H7 (cell line): ENCODE data around the gene GLOD4. TPM values are rescaled to one million over a fixed set of nuclear protein-coding genes. Genes with fewer than 3 reads are reported as not detected.
"Not testable (repeated sequence)": the region's sequence is repeated elsewhere in the genome, so short reads cannot be mapped to it uniquely, and the experiment has no call there.

Source experiments
- DNase-seq: peaks from one replicate; pipeline ENCODE4 v3.0.0; 2012
- H3K27me3 ChIP-seq: 2 replicates; pipeline ENCODE4 v1.6.0; 2011; ENCODE audit warnings: mild to moderate bottlenecking, low read length; ENCODE audit not compliant: control insufficient read depth, insufficient read depth
- H3K36me3 ChIP-seq: replicated peaks from 2 replicates; pipeline ENCODE4 v1.5.1; 2011; ENCODE audit warnings: low read length; ENCODE audit not compliant: control insufficient read depth, insufficient read depth
- H3K4me3 ChIP-seq: 2 replicates; pipeline ENCODE4 v1.5.1; 2011; ENCODE audit warnings: low read depth, mild to moderate bottlenecking, control low read depth, low read length, moderate library complexity; ENCODE audit not compliant: insufficient read depth
- total RNA-seq: library from RNA; depleted of rRNA; stranded (reverse); fragments of >200 nt; shearing (Covaris generic); gene quantifications from 2 replicates; pipeline ENCODE4 v1.2.3, GENCODE V29; 2014

GLOD4 gene
- total RNA-seq, 1 experiment from 2014 or later = 60.8 TPM

DNA sequence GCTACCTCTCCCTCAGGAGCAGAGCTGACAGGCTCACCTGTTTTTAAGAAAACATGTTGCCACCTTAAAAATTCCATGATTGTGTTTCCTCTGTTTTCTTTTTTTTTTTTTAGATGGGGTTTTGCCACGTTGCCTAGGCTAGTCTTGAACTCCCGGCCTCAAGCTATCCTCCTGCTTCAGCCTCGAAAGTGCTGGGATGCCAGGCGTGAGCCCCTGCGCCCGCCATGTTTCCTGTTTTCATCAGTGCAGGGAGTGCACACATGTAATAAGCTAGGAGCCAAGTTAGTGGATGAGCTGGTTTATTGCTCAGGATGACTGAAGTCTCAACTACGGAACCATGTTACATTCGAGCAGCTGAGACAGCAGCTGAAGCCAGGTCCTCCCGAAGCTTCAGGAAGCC, 13.6 kb upstream of the GLOD4 start:
- no peak for DNase-seq
- Histone ChIP-seq H3K36me3 (peaks cover 13% of the 10 kb centered on the region), H3K27me3 (no peaks in the 10 kb centered on the region), H3K4me3 (no peak overlapping the region)

DNA sequence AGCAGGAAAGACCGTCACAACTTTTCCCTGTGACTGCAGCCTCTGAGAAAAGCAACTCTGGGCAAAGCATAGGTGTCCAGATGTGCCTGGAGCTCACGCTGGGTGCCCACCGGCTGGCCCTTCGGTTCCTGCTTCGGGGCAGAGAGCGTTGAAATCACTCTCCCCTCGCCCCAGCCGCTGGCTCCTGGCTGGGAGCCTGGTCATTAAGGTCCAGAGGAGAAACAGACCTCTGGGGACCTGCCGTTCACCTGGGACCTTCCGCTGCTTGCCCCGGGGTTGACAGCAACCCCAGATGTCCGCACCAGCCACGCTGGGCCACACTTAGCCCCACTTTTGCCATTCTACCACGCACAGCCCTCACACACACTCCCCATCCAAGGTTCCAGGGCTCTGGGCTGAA, 13.2 kb upstream of the GLOD4 start:
- H3K27me3 ChIP-seq = no peaks in the 10 kb centered on the region
- DNase-seq = no peak
- no peak overlapping the region for H3K4me3 ChIP-seq
- H3K36me3 ChIP-seq = peaks cover 13% of the 10 kb centered on the region

GRCh38 chr17:794876-795275, 12.8 kb upstream of the GLOD4 start:
- Histone ChIP-seq H3K27me3 (no peaks in the 10 kb centered on the region), H3K36me3 (peaks cover 11% of the 10 kb centered on the region), H3K4me3 (no peak overlapping the region)
- DNase-seq = peak; percentile 94

DNA sequence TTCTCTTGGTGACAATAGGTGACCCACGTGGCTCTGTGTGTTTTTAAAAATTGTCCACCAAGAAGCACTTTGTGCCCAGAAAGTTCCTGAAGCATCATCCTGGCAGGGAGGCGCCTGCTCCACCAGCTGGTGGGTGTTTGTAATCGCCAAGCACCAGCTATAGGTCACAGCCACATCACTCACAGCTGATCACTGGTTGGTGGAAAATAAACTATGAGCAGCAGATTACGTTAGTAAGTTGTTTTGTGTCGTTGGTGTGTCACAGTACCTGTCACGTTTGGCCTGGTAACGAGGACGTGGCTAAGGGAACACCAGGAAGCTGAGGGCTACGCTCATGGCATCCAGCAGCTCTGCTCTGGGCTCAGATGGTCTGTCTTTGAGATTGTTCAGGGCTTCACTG, 10.2 kb upstream of the GLOD4 start:
- Histone ChIP-seq H3K27me3 (no peaks in the 10 kb centered on the region), H3K36me3 (peaks cover 13% of the 10 kb centered on the region), H3K4me3 (no peak overlapping the region)
- DNase-seq = peak; percentile 59

DNA sequence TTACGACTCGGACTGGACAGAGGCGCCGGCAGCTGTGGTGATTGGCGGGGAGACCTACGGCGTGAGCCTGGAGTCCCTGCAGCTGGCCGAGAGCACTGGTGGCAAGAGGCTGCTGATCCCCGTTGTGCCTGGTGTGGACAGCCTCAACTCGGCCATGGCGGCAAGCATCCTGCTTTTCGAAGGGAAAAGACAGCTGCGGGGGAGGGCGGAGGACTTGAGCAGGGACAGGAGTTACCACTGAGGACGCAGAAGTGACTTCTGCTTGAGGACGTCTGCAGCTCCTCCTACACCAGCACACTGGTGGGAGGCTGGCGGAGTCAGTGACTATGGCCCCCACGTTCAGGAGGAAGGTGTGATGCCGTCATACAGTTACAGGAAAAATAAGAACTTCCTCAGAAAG, 9.7 kb upstream of the GLOD4 start:
- no peak for DNase-seq
- H3K4me3 ChIP-seq = no peak overlapping the region
- H3K36me3 ChIP-seq = peaks cover 12% of the 10 kb centered on the region
- H3K27me3 ChIP-seq = no peaks in the 10 kb centered on the region

DNA sequence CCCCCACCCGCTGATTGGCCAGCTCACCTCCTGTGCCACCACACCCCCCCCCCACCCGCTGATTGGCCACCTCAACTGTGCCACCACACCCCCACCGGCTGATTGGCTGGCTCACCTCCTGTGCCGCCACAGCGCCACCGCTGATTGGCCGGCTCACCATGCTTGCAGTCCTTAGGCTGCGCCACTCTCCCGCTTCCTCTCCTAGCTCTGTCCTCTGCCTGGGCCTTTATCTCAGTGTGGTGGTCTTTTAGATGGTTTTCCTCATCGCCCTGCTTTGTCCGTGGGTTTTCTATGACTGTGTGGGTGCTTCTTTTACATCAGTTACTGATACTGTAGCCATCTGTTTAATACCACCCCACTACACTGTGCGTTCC, 8.8 kb upstream of the GLOD4 start:
- H3K36me3 ChIP-seq = peaks cover 11% of the 10 kb centered on the region
- peak; percentile 73 for DNase-seq
- not testable (repeated sequence) for H3K4me3 ChIP-seq, H3K27me3 ChIP-seq

- peak; percentile 85 for DNase-seq
- H3K27me3 ChIP-seq, H3K4me3 ChIP-seq: not testable (repeated sequence)
- H3K36me3 ChIP-seq = peaks cover 11% of the 10 kb centered on the region
Measured at GRCh38 chr17:789931-790873, 8.1 kb upstream of the GLOD4 start.

DNA sequence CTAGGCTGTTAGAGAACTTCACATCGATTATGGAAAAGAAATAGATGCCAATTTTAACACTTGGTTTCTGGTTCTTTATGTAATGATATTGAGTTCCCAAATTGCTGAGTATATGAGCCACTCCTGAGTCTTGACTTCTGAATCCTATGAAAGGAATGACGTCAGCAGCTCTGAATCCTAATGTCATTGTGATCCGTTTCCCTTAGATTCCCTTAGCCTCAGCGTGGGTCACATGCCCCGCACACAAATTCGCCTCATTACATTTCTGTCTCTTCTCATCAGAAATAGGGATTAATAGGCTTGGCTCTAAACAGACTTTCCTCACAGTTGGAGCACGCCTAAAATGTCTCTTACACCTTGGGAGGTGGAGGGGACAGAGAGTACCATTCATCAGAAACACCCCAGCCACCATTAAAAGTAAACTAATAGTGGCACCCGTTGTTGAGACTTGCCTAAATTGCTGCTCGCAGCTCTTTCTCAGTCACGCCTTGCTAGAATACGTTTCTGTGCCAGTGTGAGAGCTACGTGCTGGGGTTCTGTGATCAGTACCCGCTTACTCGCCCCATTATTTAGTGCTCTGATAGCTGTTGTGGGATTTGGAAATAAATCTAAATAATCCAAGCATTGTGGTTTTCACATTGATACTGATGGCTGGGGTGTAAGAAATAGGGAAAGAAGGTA, 7.2 kb upstream of the GLOD4 start:
- H3K36me3 ChIP-seq = peaks cover 11% of the 10 kb centered on the region
- H3K27me3 ChIP-seq = no peaks in the 10 kb centered on the region
- DNase-seq = no peak
- H3K4me3 ChIP-seq = no peak overlapping the region

- Histone ChIP-seq H3K27me3 (no peaks in the 10 kb centered on the region), H3K36me3 (peaks cover 11% of the 10 kb centered on the region), H3K4me3 (no peak overlapping the region)
- no peak for DNase-seq
Measured at GRCh38 chr17:788551-788950, 6.5 kb upstream of the GLOD4 start.

- Histone ChIP-seq H3K27me3 (no peaks in the 10 kb centered on the region), H3K4me3 (no peak overlapping the region), H3K36me3 (peaks cover 11% of the 10 kb centered on the region)
- DNase-seq = no peak
Measured at GRCh38 chr17:787641-788221, 5.7 kb upstream of the GLOD4 start.

- H3K36me3 ChIP-seq, H3K4me3 ChIP-seq, H3K27me3 ChIP-seq, DNase-seq: not testable (repeated sequence)
Measured at GRCh38 chr17:785901-786300, 3.8 kb upstream of the GLOD4 start.

GRCh38 chr17:784143-784542, 2.1 kb upstream of the GLOD4 start:
- DNase-seq = no peak
- Histone ChIP-seq H3K36me3 (peaks cover 6% of the 10 kb centered on the region), H3K27me3 (no peaks in the 10 kb centered on the region), H3K4me3 (no peak overlapping the region)

GRCh38 chr17:778096-778495, 4.0 kb downstream of the GLOD4 start:
- H3K4me3 ChIP-seq = no peak overlapping the region
- no peak for DNase-seq
- H3K27me3 ChIP-seq = no peaks in the 10 kb centered on the region
- peaks cover 23% of the 10 kb centered on the region for H3K36me3 ChIP-seq

- no peaks in the 10 kb centered on the region for H3K27me3 ChIP-seq
- H3K36me3 ChIP-seq = peaks cover 43% of the 10 kb centered on the region
- no peak overlapping the region for H3K4me3 ChIP-seq
- DNase-seq = no peak
Measured at GRCh38 chr17:774313-774584, 7.8 kb downstream of the GLOD4 start.
